H1 (cell line): ENCODE results near the gene SLC25A21. TPM values are rescaled to one million over a fixed set of nuclear protein-coding genes. Genes with fewer than 3 reads are reported as not detected.
"Not testable (repeated sequence)": the region's sequence is repeated elsewhere in the genome, so short reads cannot be mapped to it uniquely, and the experiment has no call there.

ENCODE experiments used
- CTCF ChIA-PET: fragments of 300-600 bp; sonication (Branson Sonifier 250); formaldehyde crosslinking; loops from one replicate; lab custom pipeline; 2021; ENCODE audit not compliant: partially characterized antibody; lab: Charles Lee
- POLR2A ChIA-PET: fragments of 300-600 bp; sonication (Branson Sonifier 250); formaldehyde crosslinking; loops from one replicate; lab custom pipeline; 2021; ENCODE audit warnings: inconsistent platforms; ENCODE audit not compliant: partially characterized antibody; lab: Charles Lee
- DNase-seq, 2 experiments: peaks; one replicate each; pipeline versions ENCODE4 v3.0.0 to v3.0.0-alpha.2; 2010 to 2022; ENCODE audit warnings: low spot score in 2 of 2, low read depth in 1 of 2, mixed read lengths in 1 of 2
- FAIRE-seq: peaks from 2 replicates; lab custom pipeline; 2011; peaks lifted over from hg19 to GRCh38; lab: Jason Lieb, UNC
- H2AFZ ChIP-seq: 2 replicates; pipeline ENCODE4 v1.8.1; 2012; ENCODE audit warnings: low read length, inconsistent platforms
- H2AK5ac ChIP-seq: 2 replicates; pipeline ENCODE4 v1.6.1; 2013; ENCODE audit warnings: low read depth, low read length
- H2BK120ac ChIP-seq: replicated peaks from 2 replicates; pipeline ENCODE3; 2013; ENCODE audit warnings: low read depth, low read length, inconsistent platforms
- H2BK12ac ChIP-seq: 2 replicates; pipeline ENCODE4 v1.6.1; 2013; ENCODE audit warnings: low read depth, low read length
- H2BK15ac ChIP-seq: 2 replicates; pipeline ENCODE4 v1.6.1; 2013; ENCODE audit warnings: low read length
- H2BK20ac ChIP-seq: 2 replicates; pipeline ENCODE4 v1.6.1; 2013; ENCODE audit warnings: low read length
- H2BK5ac ChIP-seq: 2 replicates; pipeline ENCODE4 v1.6.1; 2013; ENCODE audit warnings: low read depth, low read length
- H3K14ac ChIP-seq: 2 replicates; pipeline ENCODE4 v1.6.1; 2013; ENCODE audit warnings: inconsistent platforms; ENCODE audit not compliant: insufficient read length
- H3K18ac ChIP-seq: 2 replicates; pipeline ENCODE4 v1.6.1; 2013; ENCODE audit warnings: low read length; ENCODE audit errors: extremely low read depth
- H3K23ac ChIP-seq: 2 replicates; pipeline ENCODE4 v1.6.1; 2013; ENCODE audit warnings: inconsistent platforms; ENCODE audit not compliant: insufficient read length
- H3K23me2 ChIP-seq: 2 replicates; pipeline ENCODE4 v1.6.1; 2013; ENCODE audit warnings: low read depth, low read length
- H3K27ac ChIP-seq: 2 replicates; pipeline ENCODE4 v1.6.1; 2011; ENCODE audit warnings: low read depth, low read length, inconsistent platforms
- H3K27me3 ChIP-seq, 4 experiments: replicated peaks in 1 of 4; 1 replicate in 1 of 4; 2 replicates in 3 of 4; pipeline versions ENCODE4 v1.6.1 to v1.8.1; 2011 to 2013; ENCODE audit warnings: low read length in 3 of 4, mild to moderate bottlenecking in 3 of 4, inconsistent platforms in 2 of 4, mixed read lengths in 2 of 4, moderate library complexity in 1 of 4; ENCODE audit not compliant: control insufficient read depth in 3 of 4, insufficient read depth in 3 of 4; ENCODE audit errors: extremely low read depth in 1 of 4
- H3K36me3 ChIP-seq, 4 experiments: 2 replicates each; pipeline versions ENCODE4 v1.6.1 to v1.8.1; 2011 to 2013; ENCODE audit warnings: mild to moderate bottlenecking in 4 of 4, low read length in 3 of 4, moderate library complexity in 2 of 4, control low read depth in 1 of 4, inconsistent platforms in 1 of 4; ENCODE audit not compliant: insufficient read depth in 4 of 4, control insufficient read depth in 2 of 4
- H3K4ac ChIP-seq: replicated peaks from 2 replicates; pipeline ENCODE3; 2013; ENCODE audit warnings: low read length, low read depth, mixed read lengths, inconsistent platforms; ENCODE audit not compliant: insufficient read length
- H3K4me1 ChIP-seq, 4 experiments: replicated peaks in 1 of 4; 1 replicate in 1 of 4; 2 replicates in 3 of 4; pipeline versions ENCODE4 v1.6.1 to v1.8.1; 2011 to 2013; ENCODE audit warnings: low read length in 3 of 4, inconsistent platforms in 2 of 4, mixed read lengths in 1 of 4; ENCODE audit not compliant: insufficient read depth in 4 of 4, control insufficient read depth in 3 of 4
- H3K4me2 ChIP-seq, 2 experiments: 2 replicates each; pipeline versions ENCODE4 v1.6.1 to v1.8.1; 2011 to 2013; ENCODE audit warnings: low read depth in 2 of 2, low read length in 2 of 2, control low read depth in 1 of 2, inconsistent platforms in 1 of 2, mild to moderate bottlenecking in 1 of 2; ENCODE audit not compliant: insufficient read depth in 1 of 2
- H3K4me3 ChIP-seq, 4 experiments: fragments of 200-600, 300-600 bp in 1 of 4; sonication (generic), shearing (Covaris generic), sonication (Bioruptor Twin) in 1 of 4; 2 replicates each; pipeline versions ENCODE4 v1.5.1 to v1.8.1; 2011 to 2016; ENCODE audit warnings: low read length in 4 of 4, low read depth in 3 of 4, control low read depth in 2 of 4, inconsistent platforms in 2 of 4, mild to moderate bottlenecking in 2 of 4, mixed read lengths in 1 of 4, moderate library complexity in 1 of 4; ENCODE audit not compliant: insufficient read depth in 2 of 4; ENCODE audit errors: extremely low read depth in 1 of 4
- H3K56ac ChIP-seq: replicated peaks from 2 replicates; pipeline ENCODE3; 2013; ENCODE audit warnings: low read depth, mild to moderate bottlenecking, mixed read lengths, low read length, inconsistent platforms; ENCODE audit not compliant: insufficient read length
- H3K79me1 ChIP-seq: 2 replicates; pipeline ENCODE4 v1.6.1; 2013; ENCODE audit warnings: low read depth, low read length, control low read depth
- H3K79me2 ChIP-seq, 2 experiments: 2 replicates each; pipeline versions ENCODE4 v1.6.1 to v1.8.1; 2012 to 2013; ENCODE audit warnings: low read length in 2 of 2, mild to moderate bottlenecking in 2 of 2, inconsistent platforms in 1 of 2; ENCODE audit not compliant: insufficient read depth in 2 of 2, control insufficient read depth in 1 of 2
- H3K9ac ChIP-seq, 4 experiments: replicated peaks in 1 of 4; 1 replicate in 1 of 4; 2 replicates in 3 of 4; pipeline versions ENCODE4 v1.6.1 to v1.8.1; 2011 to 2013; ENCODE audit warnings: low read depth in 3 of 4, low read length in 3 of 4, control low read depth in 2 of 4, mild to moderate bottlenecking in 2 of 4, moderate library complexity in 2 of 4, inconsistent platforms in 1 of 4; ENCODE audit errors: extremely low read depth in 1 of 4
- H3K9me3 ChIP-seq, 2 experiments: 2 replicates each; pipeline versions ENCODE4 v1.6.1 to v1.8.1; 2012 to 2013; ENCODE audit warnings: mild to moderate bottlenecking in 2 of 2, moderate library complexity in 2 of 2, control low read depth in 1 of 2, inconsistent platforms in 1 of 2, low read depth in 1 of 2, low read length in 1 of 2, mixed read lengths in 1 of 2; ENCODE audit not compliant: insufficient read depth in 2 of 2
- H4K20me1 ChIP-seq, 2 experiments: replicated peaks in 1 of 2; 2 replicates each; pipeline versions ENCODE3 to v1.8.1; 2011 to 2013; ENCODE audit warnings: inconsistent platforms in 2 of 2, low read length in 2 of 2, mild to moderate bottlenecking in 1 of 2; ENCODE audit not compliant: insufficient read depth in 2 of 2, control insufficient read depth in 1 of 2
- H4K5ac ChIP-seq: 2 replicates; pipeline ENCODE4 v1.6.1; 2013; ENCODE audit warnings: low read length, low read depth, mixed read lengths, inconsistent platforms; ENCODE audit not compliant: insufficient read length
- H4K8ac ChIP-seq: 2 replicates; pipeline ENCODE4 v1.8.0; 2013; ENCODE audit warnings: mild to moderate bottlenecking, moderate library complexity, low read length, inconsistent platforms; ENCODE audit not compliant: insufficient read depth; ENCODE audit errors: extremely low read depth
- H4K91ac ChIP-seq: replicated peaks from 2 replicates; pipeline ENCODE3; 2013; ENCODE audit warnings: low read length, mixed read lengths, inconsistent platforms; ENCODE audit not compliant: insufficient read length
- WGBS, 2 experiments: shearing (Covaris generic) in 1 of 2; methylation state at CpG; one replicate each; pipeline versions ENCODE4 v1.1.6 to v1.1.7; 2013 to 2015; ENCODE audit warnings: low lambda C conversion rate in 2 of 2, mixed read lengths in 2 of 2, inconsistent platforms in 1 of 2, low coverage in 1 of 2, missing lambda C conversion rate in 1 of 2; ENCODE audit not compliant: insufficient replicate concordance in 2 of 2, insufficient coverage in 1 of 2, insufficient read length in 1 of 2; ENCODE audit errors: extremely low coverage in 1 of 2, missing lambda C conversion rate in 1 of 2; 5-methylcytosine and 5-hydroxymethylcytosine counted together
- polyA plus RNA-seq, 7 experiments: library from polyadenylated mRNA; depleted of rRNA in 3 of 7; stranded (reverse) in 5 of 7; unstranded in 2 of 7; fragments of >200 nt in 5 of 7; fragments of 200-250 nt in 2 of 7; gene quantifications; 1 replicate in 5 of 7; 2 replicates in 1 of 7; 4 replicates in 1 of 7; pipeline versions ENCODE4 v1.2.1 to v1.2.3, GENCODE V29; 2011 to 2013; ENCODE audit warnings: missing spikeins in 2 of 7, mixed read lengths in 2 of 7
- total RNA-seq: library from RNA; stranded (reverse); fragmentation: NEBNext Ultra II Directional; extraction: Animal tissue kit (Norgen Biotek cat#: 25700); gene quantifications from 2 replicates; pipeline ENCODE4 v1.2.1, GENCODE V29; 2021

The SLC25A21 gene
- total and polyA plus RNA-seq, 2 of the 8 experiments (the other 6 are each of a cell fraction or from before 2014, with no cell fraction given), result 6.9 to 15.7 TPM

DNA sequence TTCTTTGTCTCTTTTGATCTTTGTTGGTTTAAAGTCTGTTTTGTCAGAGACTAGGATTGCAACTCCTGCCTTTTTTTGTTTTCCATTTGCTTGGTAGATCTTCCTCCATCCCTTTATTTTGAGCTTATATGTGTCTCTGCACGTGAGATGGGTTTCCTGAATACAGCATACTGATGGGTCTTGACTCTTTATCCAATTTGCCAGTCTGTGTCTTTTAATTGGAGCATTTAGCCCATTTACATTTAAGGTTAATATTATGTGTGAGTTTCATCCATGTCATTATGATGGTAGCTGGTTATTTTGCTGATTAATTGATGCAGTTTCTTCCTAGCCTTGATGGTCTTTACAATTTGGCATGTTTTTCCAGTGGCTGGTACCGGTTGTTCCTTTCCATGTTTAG is 276.1 kb downstream of the SLC25A21 start:
- CTCF ChIA-PET, H2BK15ac ChIP-seq, H3K4me1 ChIP-seq, H2BK20ac ChIP-seq, H4K8ac ChIP-seq, H4K20me1 ChIP-seq, H3K56ac ChIP-seq, H3K36me3 ChIP-seq, FAIRE-seq, H3K79me2 ChIP-seq, H3K4ac ChIP-seq, H4K91ac ChIP-seq, H3K27ac ChIP-seq, H3K23ac ChIP-seq, H3K18ac ChIP-seq, H2AK5ac ChIP-seq, DNase-seq, H3K9ac ChIP-seq, H3K27me3 ChIP-seq, H3K14ac ChIP-seq, H2BK12ac ChIP-seq, H3K4me3 ChIP-seq, H2BK5ac ChIP-seq, POLR2A ChIA-PET, H2BK120ac ChIP-seq, H2AFZ ChIP-seq, H3K4me2 ChIP-seq, H3K23me2 ChIP-seq, H4K5ac ChIP-seq, H3K79me1 ChIP-seq: not testable (repeated sequence)
- 89% methylated on average over 2 of the region's 2 CpGs; no CpG with 5 or more reads in 1 of the 2 experiments for WGBS, 2 experiments
- H3K9me3 ChIP-seq, result peaks cover 10 to 14% of the 10 kb centered on the region in 2 experiments
